Measurements from ENCODE around the gene SLC34A3. TPM values are rescaled to one million over a fixed set of nuclear protein-coding genes. Genes with fewer than 3 reads are reported as not detected.
"Not testable (repeated sequence)": the region's sequence is repeated elsewhere in the genome, so short reads cannot be mapped to it uniquely, and the experiment has no call there.

SLC34A3 gene
- total RNA-seq, 1 donor from 2014 or later = not detected

DNA sequence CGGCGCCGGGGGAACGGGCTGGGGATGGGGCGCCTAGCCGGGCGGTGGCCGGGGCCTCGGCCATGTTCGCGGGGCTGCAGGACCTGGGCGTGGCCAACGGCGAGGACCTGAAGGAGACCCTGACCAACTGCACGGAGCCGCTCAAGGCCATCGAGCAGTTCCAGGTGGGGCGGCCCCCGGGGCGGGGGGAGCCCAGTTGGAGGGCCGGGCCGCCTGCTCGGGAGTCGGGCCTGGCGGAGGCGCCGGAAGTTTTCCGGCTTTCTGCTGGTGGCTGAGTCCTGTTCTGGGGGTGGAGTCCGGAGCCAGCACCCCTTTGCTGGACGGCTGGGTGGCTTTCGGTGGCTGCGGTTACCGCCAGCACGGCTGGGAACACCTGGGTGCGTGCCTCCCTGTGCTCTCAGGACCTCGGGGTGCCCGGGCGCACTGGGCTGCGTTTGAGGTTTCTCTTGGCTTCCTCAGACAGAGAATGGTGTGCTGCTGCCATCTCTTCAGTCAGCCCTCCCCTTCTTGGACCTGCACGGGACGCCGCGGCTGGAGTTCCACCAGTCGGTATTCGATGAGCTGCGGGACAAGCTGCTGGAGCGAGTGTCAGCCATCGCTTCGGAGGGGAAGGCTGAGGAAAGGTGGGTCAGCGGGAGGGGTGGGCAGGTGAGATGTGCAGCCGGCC lies 24.9 kb downstream of the SLC34A3 start:
- DNase-seq (ENCODE audit: low read depth, low spot score) = no peak

DNA sequence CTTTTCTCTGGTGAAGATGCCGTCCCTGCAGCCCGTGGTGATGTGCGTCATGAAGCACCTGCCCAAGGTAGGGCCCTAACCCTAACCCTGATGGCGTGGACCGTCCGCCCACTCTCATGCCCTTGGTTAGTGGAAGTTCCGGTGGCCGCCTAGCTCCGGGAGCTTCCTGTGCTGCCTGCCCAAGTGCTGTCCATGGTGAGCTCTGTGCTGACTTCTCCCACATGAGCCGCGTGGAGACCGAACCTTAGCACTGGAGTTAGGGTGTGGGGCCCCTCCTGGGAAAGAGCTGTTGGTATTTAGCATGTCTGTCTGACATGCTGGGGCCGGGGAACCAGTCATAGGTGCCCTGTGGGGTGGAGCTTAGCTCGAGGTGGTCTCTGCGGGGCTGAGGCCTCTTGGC lies 25.7 kb downstream of the SLC34A3 start:
- DNase-seq (ENCODE audit: low read depth, low spot score) = no peak

DNA sequence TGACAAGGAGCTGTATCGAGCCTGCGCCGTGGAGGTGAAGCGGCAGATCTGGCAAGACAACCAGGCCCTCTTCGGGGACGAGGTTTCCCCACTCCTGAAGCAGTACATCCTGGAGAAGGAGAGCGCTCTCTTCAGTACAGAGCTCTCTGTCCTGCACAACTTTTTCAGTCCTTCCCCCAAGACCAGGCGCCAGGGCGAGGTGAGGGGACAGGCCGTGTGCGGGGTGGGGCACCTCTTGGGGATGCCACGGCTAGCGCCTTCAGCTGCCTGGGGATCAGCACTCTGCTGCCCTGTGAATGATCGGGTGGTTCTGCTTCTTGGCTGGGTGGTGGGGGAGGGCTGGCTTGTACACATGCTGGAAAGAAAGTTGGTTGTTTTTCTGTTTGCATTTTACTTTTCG lies 26.2 kb downstream of the SLC34A3 start:
- no peak for DNase-seq (ENCODE audit: low read depth, low spot score)

DNA sequence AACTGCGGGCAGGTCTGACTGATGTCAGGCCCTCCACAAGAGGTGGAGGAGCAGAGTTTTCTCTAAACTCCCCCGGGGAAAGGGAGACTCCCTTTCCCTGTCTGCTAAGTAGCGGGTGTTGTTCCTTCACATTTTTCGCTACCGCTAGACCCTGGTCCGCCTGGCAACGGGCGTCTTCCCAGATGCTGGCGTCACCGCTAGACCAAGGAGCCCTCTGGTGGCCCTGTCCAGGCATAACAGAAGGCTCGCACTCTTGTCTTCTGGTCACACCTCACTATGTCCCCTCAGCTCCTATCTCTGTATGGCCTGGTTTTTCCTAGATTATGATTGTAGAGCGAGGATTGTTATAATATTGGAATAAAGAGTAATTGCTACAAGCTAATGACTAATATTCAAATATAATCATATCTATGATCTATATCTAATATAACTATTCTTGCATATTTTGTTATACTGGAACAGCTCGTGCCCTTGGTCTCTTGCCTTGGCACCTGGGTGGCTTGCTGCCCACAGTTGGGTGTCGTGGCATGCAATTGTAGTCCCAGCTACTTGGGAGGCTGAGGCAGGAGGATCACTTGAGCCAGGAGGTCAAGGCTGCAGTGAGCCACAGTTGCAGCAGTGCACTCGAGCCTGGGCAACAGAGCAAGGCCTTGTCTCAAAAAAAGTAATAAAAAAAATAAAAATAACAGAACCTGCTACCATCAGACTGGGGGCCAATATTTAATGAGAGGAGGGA lies 31.6 kb downstream of the SLC34A3 start:
- not testable (repeated sequence) for DNase-seq (ENCODE audit: low read depth, low spot score)

DNA sequence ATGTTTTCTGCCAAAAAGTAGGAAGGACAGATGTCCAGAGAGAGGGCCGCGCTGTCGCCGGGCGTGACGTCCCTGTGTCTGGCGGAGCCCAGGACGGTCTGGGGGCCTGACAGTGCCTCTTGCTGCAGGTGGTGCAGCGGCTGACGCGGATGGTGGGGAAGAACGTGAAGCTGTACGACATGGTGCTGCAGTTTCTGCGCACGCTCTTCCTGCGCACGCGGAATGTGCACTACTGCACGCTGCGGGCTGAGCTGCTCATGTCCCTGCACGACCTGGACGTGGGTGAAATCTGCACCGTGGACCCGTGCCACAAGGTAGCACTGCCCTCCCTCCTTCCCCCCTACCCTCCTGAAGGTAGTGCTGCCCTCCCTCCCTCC lies 32.2 kb downstream of the SLC34A3 start:
- no peak for DNase-seq (ENCODE audit: low read depth, low spot score)

DNA sequence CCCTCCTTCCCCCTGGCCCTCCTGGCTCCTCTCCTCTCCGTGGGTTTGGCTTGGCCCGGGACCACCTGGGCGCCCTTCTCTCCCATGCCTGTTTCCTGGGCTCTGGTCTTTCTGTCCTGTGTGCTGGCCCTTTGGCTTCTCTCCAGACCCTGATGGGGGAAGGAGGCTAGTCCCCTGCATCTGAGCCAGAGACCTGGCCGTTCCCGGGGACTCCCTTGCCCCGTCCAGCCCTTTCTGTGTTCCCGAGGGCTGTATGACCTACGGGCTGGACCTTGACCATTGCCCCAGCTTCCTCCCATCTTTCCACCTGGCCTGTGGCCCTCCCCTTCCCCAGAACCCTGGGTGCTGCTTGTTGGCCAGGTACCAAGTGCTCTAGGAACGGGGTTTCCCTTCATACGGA lies 32.8 kb downstream of the SLC34A3 start:
- no peak for DNase-seq (ENCODE audit: low read depth, low spot score)

DNA sequence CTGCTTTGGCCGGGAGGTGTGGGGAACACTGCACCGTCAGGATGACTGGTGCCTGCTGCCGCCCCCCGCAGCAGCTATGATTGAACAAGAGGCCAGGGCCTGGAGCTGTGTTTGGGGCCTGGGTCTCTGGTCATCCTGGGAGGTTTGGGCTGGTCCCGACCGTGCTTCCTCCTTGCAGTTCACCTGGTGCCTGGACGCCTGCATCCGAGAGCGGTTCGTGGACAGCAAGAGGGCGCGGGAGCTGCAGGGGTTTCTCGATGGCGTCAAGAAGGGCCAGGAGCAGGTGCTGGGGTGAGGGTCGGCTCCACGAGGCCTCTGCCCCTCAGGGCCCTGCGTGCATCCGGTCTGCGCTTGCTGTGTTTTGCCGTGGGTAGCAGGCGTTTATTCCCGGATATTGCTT lies 33.4 kb downstream of the SLC34A3 start:
- no peak for DNase-seq (ENCODE audit: low read depth, low spot score)

DNA sequence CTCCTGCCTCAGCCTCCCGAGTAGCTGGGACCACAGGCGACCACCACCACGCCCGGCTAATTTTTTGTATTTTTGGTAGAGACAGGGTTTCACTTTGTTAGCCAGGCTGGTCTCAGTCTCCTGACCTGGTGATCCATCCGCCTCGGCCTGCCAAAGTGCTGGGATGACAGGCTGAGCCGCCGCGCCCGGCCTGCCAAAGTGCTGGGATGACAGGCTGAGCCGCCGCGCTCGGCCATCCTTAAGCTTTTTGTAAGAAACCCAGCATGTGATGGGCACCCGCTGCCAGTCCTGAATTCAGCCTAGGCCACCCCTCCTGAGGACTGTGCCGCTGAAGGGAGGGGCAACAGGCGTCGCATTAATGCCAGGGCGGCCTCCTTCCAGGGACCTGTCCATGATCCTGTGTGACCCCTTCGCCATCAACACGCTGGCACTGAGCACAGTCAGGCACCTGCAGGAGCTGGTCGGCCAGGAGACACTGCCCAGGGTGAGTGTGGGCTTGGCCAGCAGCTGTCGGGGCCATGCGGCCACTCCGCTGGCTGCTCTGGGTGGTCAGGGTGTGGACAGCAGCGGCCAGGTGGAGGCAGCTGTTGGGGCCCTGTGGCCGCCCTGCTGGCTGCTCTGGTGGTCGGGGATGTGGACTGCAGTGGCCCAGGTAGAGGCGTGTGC lies 34.9 kb downstream of the SLC34A3 start:
- DNase-seq (ENCODE audit: low read depth, low spot score) = no peak

DNA sequence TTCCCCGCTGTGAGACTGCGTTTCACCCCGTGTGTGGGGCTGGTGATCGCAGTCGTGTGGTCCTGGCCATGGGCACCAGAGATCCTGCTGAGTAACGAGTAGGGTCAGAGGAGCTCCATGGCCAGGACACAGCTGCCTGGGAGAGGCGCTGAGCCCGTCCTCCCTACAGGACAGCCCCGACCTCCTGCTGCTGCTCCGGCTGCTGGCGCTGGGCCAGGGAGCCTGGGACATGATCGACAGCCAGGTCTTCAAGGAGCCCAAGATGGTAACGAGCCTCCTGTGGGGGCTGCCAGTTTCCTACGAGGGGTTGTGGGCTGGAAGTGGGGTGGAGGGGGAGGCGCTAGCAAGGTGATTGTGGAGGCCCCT lies 35.4 kb downstream of the SLC34A3 start:
- DNase-seq (ENCODE audit: low read depth, low spot score) = no peak

DNA sequence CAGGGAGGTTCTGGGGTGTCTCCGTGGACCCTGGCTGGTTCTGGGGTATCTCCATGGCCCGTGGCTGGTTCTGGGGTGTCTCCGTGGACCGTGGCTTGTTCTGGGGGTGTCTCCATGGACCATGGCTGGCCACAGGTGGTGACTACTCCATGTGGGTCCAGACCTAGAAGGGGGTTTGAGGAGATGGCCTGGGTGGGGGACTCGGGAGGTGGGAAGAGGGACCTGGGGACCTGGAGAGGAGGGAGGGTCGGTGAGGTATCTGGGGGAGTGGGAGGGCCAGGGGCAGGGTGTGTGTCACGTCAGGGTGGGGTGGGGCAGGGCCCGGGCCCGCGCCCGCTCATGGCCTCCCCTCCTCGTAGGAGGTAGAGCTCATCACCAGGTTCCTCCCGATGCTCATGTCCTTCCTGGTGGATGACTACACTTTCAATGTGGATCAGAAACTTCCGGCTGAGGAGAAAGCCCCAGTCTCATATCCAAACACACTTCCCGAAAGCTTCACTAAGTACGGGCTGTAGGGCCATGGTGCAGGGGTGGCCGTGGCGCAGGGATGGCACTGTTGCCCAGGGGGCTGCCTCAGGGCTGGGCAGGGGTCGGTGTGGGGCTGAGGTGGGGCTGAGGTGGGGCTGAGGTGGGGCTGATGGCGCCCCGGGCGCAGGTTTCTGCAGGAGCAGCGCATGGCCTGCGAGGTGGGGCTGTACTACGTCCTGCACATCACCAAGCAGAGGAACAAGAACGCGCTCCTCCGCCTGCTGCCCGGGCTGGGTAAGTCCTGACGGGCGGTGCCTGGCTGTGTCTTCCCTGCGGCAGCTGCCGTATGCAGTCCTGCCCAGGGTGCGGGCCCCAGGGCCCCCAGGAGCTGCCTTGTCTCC lies 36.1 kb downstream of the SLC34A3 start:
- no peak for DNase-seq (ENCODE audit: low read depth, low spot score)

DNA sequence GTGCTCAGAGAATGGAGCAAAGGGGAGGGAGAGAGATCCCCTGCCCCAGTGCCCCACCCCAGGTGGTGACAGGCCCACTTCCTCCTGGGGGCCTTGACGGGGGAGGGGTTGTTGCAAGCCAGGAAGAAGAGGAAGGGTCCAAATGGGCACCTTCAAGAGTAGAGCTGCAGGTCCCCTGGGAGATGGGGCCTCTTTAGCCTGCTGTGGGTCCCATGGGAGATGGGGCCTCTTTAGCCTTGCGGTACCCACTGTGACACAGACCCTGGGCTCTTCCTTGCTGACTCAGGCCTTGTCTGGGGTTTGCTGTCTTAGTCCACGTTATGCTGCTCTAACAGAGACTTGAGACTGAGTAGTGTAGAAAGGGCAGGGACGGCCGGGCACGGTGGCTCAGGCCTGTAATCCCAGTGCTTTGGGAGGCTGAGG lies 37.2 kb downstream of the SLC34A3 start:
- no peak for DNase-seq (ENCODE audit: low read depth, low spot score)

DNA sequence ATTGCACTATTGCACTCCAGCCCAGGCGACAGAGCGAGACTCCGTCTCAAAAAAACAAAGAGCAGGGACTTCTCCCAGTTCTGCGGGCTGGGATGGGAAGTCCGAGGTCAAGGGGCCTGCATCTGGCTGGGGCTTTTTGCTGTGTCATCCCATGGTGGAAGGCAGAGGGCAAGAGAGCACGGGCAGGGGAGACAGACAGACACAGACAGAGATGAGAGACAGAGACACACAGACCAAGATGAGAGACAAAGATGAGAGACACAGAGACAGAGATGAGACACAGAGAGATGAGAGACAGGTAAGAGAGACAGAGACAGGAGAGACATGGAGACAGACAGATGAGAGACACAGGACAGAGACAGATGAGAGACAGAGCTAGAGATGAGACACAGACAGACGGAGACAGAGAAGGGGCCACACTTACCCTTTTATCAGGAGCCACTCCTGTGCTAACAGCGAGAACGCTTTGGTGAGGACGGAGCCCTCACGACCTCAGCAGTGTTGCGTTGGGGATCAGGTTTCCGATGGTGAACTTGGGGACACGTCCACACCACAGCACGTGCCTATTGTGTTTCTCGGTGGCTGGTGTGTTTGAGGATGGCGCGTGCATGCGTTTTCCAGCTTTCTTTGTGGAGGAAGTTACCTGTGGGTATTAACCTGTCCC lies 38.0 kb downstream of the SLC34A3 start:
- no peak for DNase-seq (ENCODE audit: low read depth, low spot score)

DNA sequence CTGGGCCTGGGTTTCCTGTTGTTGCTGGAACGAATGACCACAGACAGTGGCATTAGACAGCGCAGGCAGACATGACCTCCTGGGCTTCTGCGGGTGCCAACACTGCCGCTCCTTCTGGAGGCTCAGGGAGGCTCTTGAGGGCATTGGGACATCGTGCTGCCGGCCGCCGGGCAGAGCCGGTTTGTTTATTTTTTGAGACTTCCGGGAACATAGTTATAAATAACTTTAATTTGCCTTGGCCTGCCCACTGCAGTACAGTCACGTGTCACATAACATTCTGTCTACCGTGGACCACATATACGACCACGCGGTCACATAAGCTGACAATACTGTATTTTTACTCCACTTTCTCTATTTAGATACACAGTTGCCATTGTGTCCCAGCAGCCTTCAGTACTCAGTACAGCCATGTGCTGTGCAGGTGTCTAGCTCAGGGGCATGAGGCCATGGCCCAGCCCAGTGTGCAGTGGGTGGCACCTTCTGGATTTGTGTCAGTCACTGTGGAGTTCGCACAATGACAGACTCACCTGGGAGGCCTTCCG lies 38.6 kb downstream of the SLC34A3 start:
- no peak for DNase-seq (ENCODE audit: low read depth, low spot score)

DNA sequence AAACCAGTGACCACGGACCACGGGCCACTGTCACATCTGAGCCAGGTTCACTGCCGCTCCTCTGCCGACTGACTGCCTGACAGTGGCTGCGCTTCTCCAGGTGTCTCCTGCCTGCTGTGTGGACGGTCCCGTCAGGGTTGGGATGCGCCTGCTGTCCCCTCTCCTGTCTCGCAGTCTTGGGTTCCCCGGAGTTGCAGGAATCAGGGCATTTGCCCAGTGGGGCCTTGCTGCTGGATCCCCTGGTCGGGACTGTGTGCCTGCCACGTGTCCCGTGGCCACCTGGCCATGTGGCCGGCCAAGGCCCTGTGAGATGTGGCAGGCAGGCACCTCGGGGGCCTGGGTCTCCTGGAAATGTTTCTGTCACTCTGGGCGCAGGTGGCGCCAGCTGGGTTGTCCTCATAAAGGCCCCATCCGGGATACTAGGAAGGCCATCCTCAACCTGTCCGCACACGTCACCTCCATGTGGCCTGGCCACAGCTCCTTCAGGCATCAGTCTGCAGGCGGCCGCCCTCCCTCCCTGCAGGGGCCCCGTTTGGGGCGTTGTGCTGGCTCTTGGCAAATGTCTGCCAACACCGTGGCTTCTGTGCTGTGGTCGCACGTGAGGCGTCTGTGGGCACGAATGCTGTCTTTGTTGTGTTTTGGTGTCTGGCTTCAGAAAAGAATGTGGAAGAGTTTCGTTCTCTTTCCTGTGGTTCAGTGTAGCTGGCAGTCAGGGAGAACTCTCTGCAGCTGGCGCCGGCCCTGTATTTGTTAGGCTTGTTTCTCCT lies 40.4 kb downstream of the SLC34A3 start:
- DNase-seq (ENCODE audit: low read depth, low spot score) = no peak

DNA sequence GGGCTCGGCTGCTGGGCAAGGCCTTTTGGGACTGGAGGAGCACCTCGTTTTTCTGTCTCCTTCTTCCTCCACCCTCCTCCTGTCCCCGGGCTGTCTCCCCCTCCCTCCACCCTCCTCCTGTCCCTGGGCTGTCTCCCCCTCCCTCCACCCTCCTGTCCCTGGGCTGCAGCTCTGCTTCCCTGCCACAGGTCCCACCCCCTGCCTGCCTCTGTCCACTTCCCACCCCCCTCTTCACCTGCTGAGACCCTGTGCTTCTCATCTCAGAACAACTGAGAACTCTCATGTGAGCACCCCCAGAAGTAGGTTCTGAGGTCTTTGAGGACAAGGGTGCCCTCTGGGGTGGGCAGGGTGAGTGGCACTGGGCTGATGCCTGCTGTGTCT lies 41.0 kb downstream of the SLC34A3 start:
- no peak for DNase-seq (ENCODE audit: low read depth, low spot score)

DNA sequence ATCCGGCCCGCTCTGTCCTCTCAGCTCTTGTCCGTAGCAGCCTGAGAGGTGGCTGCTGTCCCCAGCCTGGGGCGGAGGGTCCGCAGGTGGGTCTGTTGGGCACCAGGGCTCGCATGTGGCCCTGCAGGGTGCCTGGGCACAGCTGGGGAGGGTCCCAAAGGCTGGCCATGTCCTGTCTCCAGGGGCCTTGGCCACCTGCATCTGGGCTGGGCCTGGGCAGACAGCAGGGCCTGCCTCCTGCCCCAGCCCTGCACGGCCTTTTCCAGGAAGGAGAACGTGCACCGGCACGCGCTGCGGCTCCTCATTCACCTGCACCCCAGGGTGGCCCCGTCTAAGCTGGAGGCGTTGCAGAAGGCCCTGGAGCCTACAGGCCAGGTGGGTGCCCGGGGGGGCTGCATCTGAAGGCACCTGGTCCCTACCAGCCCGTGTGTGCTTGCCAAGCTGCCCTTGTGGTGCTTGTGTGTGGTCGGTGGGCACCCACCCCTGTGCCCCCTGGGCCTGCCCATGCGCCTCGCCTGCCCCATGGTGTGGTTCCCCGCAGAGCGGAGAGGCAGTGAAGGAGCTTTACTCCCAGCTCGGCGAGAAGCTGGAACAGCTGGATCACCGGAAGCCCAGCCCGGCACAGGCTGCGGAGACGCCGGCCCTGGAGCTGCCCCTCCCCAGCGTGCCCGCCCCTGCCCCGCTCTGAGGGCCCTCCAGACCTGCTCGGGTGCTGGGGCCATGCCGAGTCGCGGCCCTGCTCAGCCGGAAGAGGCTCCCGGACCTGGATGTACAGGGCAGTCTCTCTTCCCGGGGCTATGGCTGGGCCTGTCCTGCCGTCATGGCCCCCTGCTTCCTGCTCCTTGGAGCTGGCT lies 41.8 kb downstream of the SLC34A3 start:
- DNase-seq (ENCODE audit: low read depth, low spot score) = no peak

DNA sequence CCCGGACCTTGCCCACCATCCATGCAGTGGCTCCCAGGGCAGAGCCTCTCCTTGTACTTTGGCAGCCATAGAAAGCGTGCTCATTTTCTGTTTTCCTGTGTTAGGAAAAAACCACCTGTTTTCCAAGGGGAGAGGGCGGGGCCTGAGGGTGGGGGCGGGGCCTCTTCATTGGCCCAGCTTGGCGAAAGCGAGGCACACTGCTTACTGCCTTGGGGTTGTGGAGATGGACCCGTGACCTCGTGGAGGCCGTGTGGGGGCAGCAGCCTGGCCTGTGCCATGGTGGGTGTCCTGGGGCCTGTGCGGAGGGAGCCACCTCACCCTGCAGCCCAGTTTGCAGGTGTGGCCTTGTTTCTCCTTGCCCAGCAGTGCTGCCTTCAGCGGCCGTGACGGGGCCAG lies 42.4 kb downstream of the SLC34A3 start:
- no peak for DNase-seq (ENCODE audit: low read depth, low spot score)

DNA sequence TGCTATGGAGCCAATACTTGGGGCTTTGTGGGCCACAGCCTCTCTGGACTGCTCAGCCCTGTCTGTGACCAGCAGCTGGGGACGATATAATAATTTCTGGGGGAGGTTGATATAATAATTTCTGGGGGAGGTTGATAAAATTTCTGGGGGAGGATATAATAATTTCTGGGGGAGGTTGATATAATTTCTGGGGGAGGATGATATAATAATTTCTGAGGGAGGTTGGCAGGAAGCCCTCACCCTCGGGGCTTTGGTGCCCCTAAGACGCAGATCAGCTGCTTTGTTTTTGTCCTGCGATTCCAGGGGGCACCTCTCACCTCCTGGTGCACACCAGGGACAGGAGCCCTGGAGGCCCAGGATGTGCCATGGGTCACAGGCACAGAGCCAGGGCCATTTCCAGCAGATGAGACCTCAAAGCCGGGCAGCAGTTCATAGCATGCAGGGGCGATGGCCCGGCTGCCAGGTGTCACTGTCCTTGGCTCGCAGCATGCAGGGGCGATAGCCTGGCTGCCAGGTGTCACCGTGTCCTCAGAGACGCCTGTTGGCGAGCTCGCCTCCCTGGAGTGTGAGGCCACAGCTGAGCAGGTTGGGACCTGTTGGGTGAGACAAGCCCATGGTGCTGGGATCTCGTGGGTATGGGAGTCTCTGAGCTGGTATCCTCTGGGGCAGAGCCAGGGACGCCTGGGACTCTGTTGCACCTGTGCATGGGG lies 43.1 kb downstream of the SLC34A3 start:
- no peak for DNase-seq (ENCODE audit: low read depth, low spot score)

DNA sequence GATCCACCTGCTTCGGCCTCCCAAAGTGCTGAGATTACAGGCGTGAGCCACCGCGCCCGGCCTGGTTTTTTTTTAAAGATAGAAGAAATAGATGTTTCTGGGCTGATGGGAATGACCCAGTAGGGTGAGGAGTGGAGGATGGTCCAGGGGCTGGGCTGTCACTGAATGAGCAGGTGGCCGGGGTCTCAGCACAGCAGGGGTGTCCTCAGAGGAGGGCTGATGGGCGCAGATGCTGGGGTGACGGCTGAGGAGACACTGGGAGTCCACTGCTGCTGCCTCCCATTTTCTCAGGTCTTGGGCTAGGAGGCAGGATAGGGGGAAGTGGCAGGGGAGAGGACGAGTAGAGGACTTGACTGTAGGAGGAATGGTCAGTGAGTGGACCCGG lies 44.5 kb downstream of the SLC34A3 start:
- no peak for DNase-seq (ENCODE audit: low read depth, low spot score)

Data from pulmonary artery endothelial cell (primary cell).